ENCODE data around the gene YIPF3. TPM values are rescaled to one million over a fixed set of nuclear protein-coding genes. Genes with fewer than 3 reads are reported as not detected.

The YIPF3 gene
- polyA plus RNA-seq, 1 donor (not counting 4 experiments of a cell fraction or from before 2014, with no cell fraction given): 136 TPM

DNA sequence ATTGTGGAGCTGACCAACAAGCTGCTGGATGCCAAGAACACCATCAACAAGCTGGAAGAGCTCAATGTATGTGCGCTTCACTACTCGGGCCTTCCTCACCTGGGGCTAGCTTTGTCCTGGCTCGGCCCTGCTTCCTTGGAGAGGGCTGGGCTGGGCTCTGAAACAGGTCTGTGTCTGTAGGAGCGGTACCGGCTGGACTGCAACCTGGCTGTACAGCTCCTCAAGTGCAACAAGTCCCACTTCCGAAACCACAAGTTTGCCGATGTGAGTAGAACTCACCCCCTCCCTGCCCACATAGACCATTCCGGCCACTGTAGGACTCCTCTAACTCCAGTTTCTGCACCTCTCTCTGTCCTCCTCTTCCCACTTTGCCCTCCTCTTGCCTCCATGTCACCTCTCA, 13.3 kb downstream of the YIPF3 start:
- H3K36me3 ChIP-seq (ENCODE audit: control insufficient read depth in 2 of 2, extremely low read depth in 1 of 2, insufficient read depth in 2 of 2, low read length in 2 of 2): peaks cover 46 to 50% of the 10 kb centered on the region in 2 experiments
- no peak overlapping the region for H3K9ac ChIP-seq (ENCODE audit: control insufficient read depth, extremely low read depth, insufficient read depth, low read length)
- H3K27ac ChIP-seq (ENCODE audit: control insufficient read depth, insufficient read depth, low read length): no peak overlapping the region
- FAIRE-seq (no peak), DNase-seq (ENCODE audit: low read depth, low spot score) (no peak)
- dilution Hi-C loops (cut with MboI; ENCODE audit: extremely low pct_ligation_motif_present, low sequenced_read_pairs): no loop called here
- H3K27me3 ChIP-seq (ENCODE audit: control insufficient read depth, extremely low read depth, insufficient read depth, low read length): no peaks in the 10 kb centered on the region
- no peak overlapping the region for H3K4me3 ChIP-seq (ENCODE audit: control insufficient read depth in 2 of 3, extremely low read depth in 1 of 3, insufficient read depth in 2 of 3, low read depth in 1 of 3, low read length in 3 of 3)
- H3K4me1 ChIP-seq (ENCODE audit: control insufficient read depth, extremely low read depth, insufficient read depth, low read length): peaks cover 4% of the 10 kb centered on the region
- no peaks in the 10 kb centered on the region for H3K79me2 ChIP-seq (ENCODE audit: control insufficient read depth, insufficient read depth, low read length)
- H3K4me2 ChIP-seq (ENCODE audit: control insufficient read depth, extremely low read depth, insufficient read depth, low read depth, low read length): no peak overlapping the region
- no peaks in the 10 kb centered on the region for H4K20me1 ChIP-seq (ENCODE audit: control insufficient read depth, extremely low read depth, insufficient read depth, low read length)
- no peaks in the 10 kb centered on the region for H3K9me1 ChIP-seq (ENCODE audit: control insufficient read depth, extremely low read depth, insufficient read depth, low read length)
- no peaks in the 10 kb centered on the region for H3K9me3 ChIP-seq (ENCODE audit: control insufficient read depth, low read depth, low read length)
- no peak for TF ChIP-seq EZH2 (IDR thresholded peaks at IDR 0.05; ENCODE audit: low read length)
- TF ChIP-seq, protein P1, sequence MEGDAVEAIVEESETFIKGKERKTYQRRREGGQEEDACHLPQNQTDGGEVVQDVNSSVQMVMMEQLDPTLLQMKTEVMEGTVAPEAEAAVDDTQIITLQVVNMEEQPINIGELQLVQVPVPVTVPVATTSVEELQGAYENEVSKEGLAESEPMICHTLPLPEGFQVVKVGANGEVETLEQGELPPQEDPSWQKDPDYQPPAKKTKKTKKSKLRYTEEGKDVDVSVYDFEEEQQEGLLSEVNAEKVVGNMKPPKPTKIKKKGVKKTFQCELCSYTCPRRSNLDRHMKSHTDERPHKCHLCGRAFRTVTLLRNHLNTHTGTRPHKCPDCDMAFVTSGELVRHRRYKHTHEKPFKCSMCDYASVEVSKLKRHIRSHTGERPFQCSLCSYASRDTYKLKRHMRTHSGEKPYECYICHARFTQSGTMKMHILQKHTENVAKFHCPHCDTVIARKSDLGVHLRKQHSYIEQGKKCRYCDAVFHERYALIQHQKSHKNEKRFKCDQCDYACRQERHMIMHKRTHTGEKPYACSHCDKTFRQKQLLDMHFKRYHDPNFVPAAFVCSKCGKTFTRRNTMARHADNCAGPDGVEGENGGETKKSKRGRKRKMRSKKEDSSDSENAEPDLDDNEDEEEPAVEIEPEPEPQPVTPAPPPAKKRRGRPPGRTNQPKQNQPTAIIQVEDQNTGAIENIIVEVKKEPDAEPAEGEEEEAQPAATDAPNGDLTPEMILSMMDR (optimal IDR thresholded peaks at IDR 0.05 in 1 of 3, IDR thresholded peaks at IDR 0.05 in 1 of 3, conservative IDR thresholded peaks at IDR 0.05 in 1 of 3; ENCODE audit: extremely low read depth in 1 of 3, insufficient read depth in 2 of 3, low read length in 3 of 3): no peak
- H2AFZ ChIP-seq (ENCODE audit: control insufficient read depth, low read length): no peak overlapping the region

- FAIRE-seq: no peak
- Histone ChIP-seq H4K20me1 (ENCODE audit: control insufficient read depth, extremely low read depth, insufficient read depth, low read length) (no peaks in the 10 kb centered on the region), H3K36me3 (ENCODE audit: control insufficient read depth in 2 of 2, extremely low read depth in 1 of 2, insufficient read depth in 2 of 2, low read length in 2 of 2) (peaks cover 47 to 57% of the 10 kb centered on the region in 2 experiments), H3K4me3 (ENCODE audit: control insufficient read depth in 2 of 3, extremely low read depth in 1 of 3, insufficient read depth in 2 of 3, low read depth in 1 of 3, low read length in 3 of 3) (no peak overlapping the region), H3K9ac (ENCODE audit: control insufficient read depth, extremely low read depth, insufficient read depth, low read length) (no peak overlapping the region), H3K27me3 (ENCODE audit: control insufficient read depth, extremely low read depth, insufficient read depth, low read length) (no peaks in the 10 kb centered on the region), H3K9me1 (ENCODE audit: control insufficient read depth, extremely low read depth, insufficient read depth, low read length) (no peaks in the 10 kb centered on the region), H2AFZ (ENCODE audit: control insufficient read depth, low read length) (no peak overlapping the region), H3K79me2 (ENCODE audit: control insufficient read depth, insufficient read depth, low read length) (no peaks in the 10 kb centered on the region), H3K4me1 (ENCODE audit: control insufficient read depth, extremely low read depth, insufficient read depth, low read length) (peaks cover 4% of the 10 kb centered on the region), H3K4me2 (ENCODE audit: control insufficient read depth, extremely low read depth, insufficient read depth, low read depth, low read length) (no peak overlapping the region), H3K27ac (ENCODE audit: control insufficient read depth, insufficient read depth, low read length) (no peak overlapping the region), H3K9me3 (ENCODE audit: control insufficient read depth, low read depth, low read length) (no peaks in the 10 kb centered on the region)
- TF ChIP-seq, protein P1 (optimal IDR thresholded peaks at IDR 0.05 in 1 of 3, IDR thresholded peaks at IDR 0.05 in 1 of 3, conservative IDR thresholded peaks at IDR 0.05 in 1 of 3; ENCODE audit: extremely low read depth in 1 of 3, insufficient read depth in 2 of 3, low read length in 3 of 3): no peak
- TF ChIP-seq EZH2 (IDR thresholded peaks at IDR 0.05; ENCODE audit: low read length): no peak
- dilution Hi-C loops (cut with MboI; ENCODE audit: extremely low pct_ligation_motif_present, low sequenced_read_pairs): no loop called here
- DNase-seq (ENCODE audit: low read depth, low spot score): no peak
These were observed 14.1 kb downstream of the YIPF3 start for GRCh38 chr6:43502666-43503065.
